Sigmoid colon (tissue), 7 donors: ENCODE results near the gene CMTM3. TPM values are rescaled to one million over a fixed set of nuclear protein-coding genes. Genes with fewer than 3 reads are reported as not detected.

Experiments used
- DNase-seq: peaks from one replicate; pipeline ENCODE4 v3.0.0-alpha.2; 2019
- H3K27ac ChIP-seq, 4 donors: fragments of 200-600 bp; sonication (generic); one replicate each; pipeline ENCODE4 v1.5.1; 2016 to 2019; ENCODE audit warnings: mild to moderate bottlenecking in 1 of 4
- H3K27me3 ChIP-seq, 3 donors: fragments of 200-600 bp; sonication (generic); one replicate each; pipeline ENCODE4 v1.5.1; 2019; ENCODE audit warnings: mild to moderate bottlenecking in 1 of 3
- H3K36me3 ChIP-seq, 4 donors: fragments of 200-600 bp; sonication (generic); one replicate each; pipeline ENCODE4 v1.5.1; 2016 to 2019
- H3K4me1 ChIP-seq, 4 donors: fragments of 200-600 bp; sonication (generic); one replicate each; pipeline ENCODE4 v1.5.1; 2017 to 2019
- H3K4me3 ChIP-seq, 4 donors: fragments of 200-600 bp; sonication (generic); one replicate each; pipeline ENCODE4 v1.5.1; 2017 to 2019; ENCODE audit warnings: mild to moderate bottlenecking in 2 of 4, moderate library complexity in 1 of 4
- H3K9me3 ChIP-seq, 4 donors: fragments of 200-600 bp in 3 of 4; sonication (generic) in 3 of 4; one replicate each; pipeline versions ENCODE4 v1.5.1 to v1.6.1; 2013 to 2019
- EP300 ChIP-seq, 4 donors: sonication (generic); formaldehyde crosslinking; IDR thresholded peaks; one replicate each; pipeline ENCODE4 v1.6.1; 2017; ENCODE audit warnings: antibody characterized with exemption in 4 of 4
- POLR2A ChIP-seq, 2 donors: fragments of 450-650 bp; IDR thresholded peaks; one replicate each; pipeline ENCODE4 v1.6.1; 2016; ENCODE audit warnings: antibody characterized with exemption in 2 of 2, mild to moderate bottlenecking in 2 of 2, moderate library complexity in 2 of 2
- POLR2AphosphoS5 ChIP-seq, 4 donors: sonication (generic); formaldehyde crosslinking; IDR thresholded peaks; one replicate each; pipeline ENCODE4 v1.6.1; 2017; ENCODE audit warnings: antibody characterized with exemption in 4 of 4
- WGBS, 2 donors: extraction: QIAGEN DNeasy Blood & Tissue Kit; methylation state at CpG; one replicate each; pipeline ENCODE4 v1.1.7; 2013; 5-methylcytosine and 5-hydroxymethylcytosine counted together
- intact Hi-C: fragments of 100-400 bp; cut with DNase I; formaldehyde crosslinking; loops from one replicate; pipeline ENCODE4 v1.15.1; 2023
- polyA plus RNA-seq, 3 donors: library from polyadenylated mRNA; stranded (reverse); fragments of 200-250 nt; gene quantifications; one replicate each; pipeline ENCODE4 v1.2.3, GENCODE V29; 2013
- total RNA-seq, 4 donors: library from RNA; depleted of rRNA; stranded (reverse); fragments of >200 nt; gene quantifications; one replicate each; pipeline ENCODE4 v1.1.0, GENCODE V29; 2016
- TF ChIP-seq, protein P1 (sequence below), 4 experiments: fragments of 450-650 bp in 3 of 4; fragments of 200-600 bp in 1 of 4; IDR thresholded peaks; one replicate each; pipeline ENCODE4 v1.5.1; 2016 to 2019; ENCODE audit warnings: antibody characterized with exemption in 4 of 4, mild to moderate bottlenecking in 3 of 4, moderate library complexity in 2 of 4
- donor health status: healthy with polysubstance abuse.
- donor health status: Bipolar disorder and iron deficiency.
- donor health status: healthy.

Gene CMTM3
- total and polyA plus RNA-seq, 7 donors, result 8.6 to 18.8 (median 15.5) TPM

GRCh38 chr16:66603537-66604375 lies 748 bp upstream of the CMTM3 start:
- DNase-seq, result peak; percentile 86
- intact Hi-C loops, result loop anchor here (2.0 kb wide), 1 partner anchor 197 kb away; no protein-coding TSS in a partner anchor
- Histone ChIP-seq H3K36me3 (no peaks in the 10 kb centered on the region), H3K27me3 (peaks cover 0 to 32% (median 13%) of the 10 kb centered on the region in 3 donors), H3K27ac (peak overlapping the region; percentile 62 to 88 (median 82)), H3K9me3 (no peaks in the 10 kb centered on the region), H3K4me3 (peak overlapping the region; percentile 45 to 86 (median 58)), H3K4me1 (peaks cover 0 to 33% (median 31%) of the 10 kb centered on the region in 4 donors)
- WGBS, 2 donors, result 12 to 50% methylated on average over 32 of the region's 32 CpGs
- TF ChIP-seq EP300 (IDR thresholded peaks at IDR 0.05) (no peak), POLR2A (IDR thresholded peaks at IDR 0.05) (no peak), POLR2AphosphoS5 (IDR thresholded peaks at IDR 0.05) (no peak)
- TF ChIP-seq, protein P1, sequence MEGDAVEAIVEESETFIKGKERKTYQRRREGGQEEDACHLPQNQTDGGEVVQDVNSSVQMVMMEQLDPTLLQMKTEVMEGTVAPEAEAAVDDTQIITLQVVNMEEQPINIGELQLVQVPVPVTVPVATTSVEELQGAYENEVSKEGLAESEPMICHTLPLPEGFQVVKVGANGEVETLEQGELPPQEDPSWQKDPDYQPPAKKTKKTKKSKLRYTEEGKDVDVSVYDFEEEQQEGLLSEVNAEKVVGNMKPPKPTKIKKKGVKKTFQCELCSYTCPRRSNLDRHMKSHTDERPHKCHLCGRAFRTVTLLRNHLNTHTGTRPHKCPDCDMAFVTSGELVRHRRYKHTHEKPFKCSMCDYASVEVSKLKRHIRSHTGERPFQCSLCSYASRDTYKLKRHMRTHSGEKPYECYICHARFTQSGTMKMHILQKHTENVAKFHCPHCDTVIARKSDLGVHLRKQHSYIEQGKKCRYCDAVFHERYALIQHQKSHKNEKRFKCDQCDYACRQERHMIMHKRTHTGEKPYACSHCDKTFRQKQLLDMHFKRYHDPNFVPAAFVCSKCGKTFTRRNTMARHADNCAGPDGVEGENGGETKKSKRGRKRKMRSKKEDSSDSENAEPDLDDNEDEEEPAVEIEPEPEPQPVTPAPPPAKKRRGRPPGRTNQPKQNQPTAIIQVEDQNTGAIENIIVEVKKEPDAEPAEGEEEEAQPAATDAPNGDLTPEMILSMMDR (IDR thresholded peaks at IDR 0.05), result no peak

DNA sequence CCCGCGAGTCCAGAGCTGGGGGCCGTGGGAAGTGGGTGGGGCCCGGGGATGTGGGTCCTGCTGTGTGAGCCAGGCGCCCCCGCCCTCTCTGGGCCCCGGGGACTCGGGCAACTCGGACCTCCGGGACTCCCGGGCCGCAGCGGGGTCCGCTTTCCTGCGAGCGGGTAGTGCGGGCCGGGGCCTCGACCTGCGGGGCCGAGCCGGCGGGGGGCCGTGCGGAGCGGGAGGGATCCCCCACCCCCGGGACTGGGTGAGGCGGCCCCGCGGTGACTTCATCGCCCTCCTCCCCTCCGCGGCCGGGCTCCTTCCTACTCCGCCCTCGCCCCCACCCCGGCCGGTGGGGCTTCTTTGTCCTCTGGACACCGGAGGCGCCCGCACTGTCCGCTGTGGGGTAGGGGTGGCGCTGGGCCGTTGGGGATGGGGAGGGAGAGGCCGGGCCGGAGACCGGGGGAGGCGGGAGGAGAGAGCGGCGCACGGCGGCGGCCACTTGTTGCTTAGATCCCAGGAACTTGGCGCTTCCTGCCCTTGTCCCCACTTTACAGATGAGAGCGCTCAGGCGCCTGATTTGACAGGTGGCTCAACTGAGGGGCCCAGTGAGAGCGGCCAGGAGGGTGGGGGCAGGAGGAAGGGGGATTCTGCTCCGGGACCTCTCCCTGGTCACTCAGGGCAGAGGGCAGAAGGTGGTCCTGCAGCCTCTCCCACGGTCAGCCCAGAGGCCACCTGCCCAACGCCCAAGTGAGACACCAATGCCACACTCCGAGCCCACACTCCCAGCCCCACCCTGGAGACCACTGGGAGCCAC lies 874 bp downstream of the CMTM3 start:
- intact Hi-C loops, result loop anchor here (2.0 to 5.0 kb wide), 3 partner anchors 53 to 199 kb away; partner anchors contain the start of genes CKLF, DYNC1LI2 and TK2
- Histone ChIP-seq H3K36me3 (peaks cover 0 to 13% (median 0%) of the 10 kb centered on the region in 4 donors), H3K27me3 (peaks cover 0 to 32% (median 13%) of the 10 kb centered on the region in 3 donors), H3K4me1 (peaks cover 0 to 35% (median 32%) of the 10 kb centered on the region in 4 donors), H3K27ac (peak overlapping the region; percentile 62 to 88 (median 82)), H3K9me3 (no peaks in the 10 kb centered on the region), H3K4me3 (peak overlapping the region; percentile 45 to 86 (median 58))
- WGBS, 2 donors, result 5 to 7% methylated on average over 61 of the region's 61 CpGs
- DNase-seq, result peak; percentile 83
- TF ChIP-seq EP300 (IDR thresholded peaks at IDR 0.05) (no peak), POLR2A (IDR thresholded peaks at IDR 0.05) (no peak), POLR2AphosphoS5 (IDR thresholded peaks at IDR 0.05) (no peak)
- TF ChIP-seq, protein P1 (IDR thresholded peaks at IDR 0.05), result no peak

DNA sequence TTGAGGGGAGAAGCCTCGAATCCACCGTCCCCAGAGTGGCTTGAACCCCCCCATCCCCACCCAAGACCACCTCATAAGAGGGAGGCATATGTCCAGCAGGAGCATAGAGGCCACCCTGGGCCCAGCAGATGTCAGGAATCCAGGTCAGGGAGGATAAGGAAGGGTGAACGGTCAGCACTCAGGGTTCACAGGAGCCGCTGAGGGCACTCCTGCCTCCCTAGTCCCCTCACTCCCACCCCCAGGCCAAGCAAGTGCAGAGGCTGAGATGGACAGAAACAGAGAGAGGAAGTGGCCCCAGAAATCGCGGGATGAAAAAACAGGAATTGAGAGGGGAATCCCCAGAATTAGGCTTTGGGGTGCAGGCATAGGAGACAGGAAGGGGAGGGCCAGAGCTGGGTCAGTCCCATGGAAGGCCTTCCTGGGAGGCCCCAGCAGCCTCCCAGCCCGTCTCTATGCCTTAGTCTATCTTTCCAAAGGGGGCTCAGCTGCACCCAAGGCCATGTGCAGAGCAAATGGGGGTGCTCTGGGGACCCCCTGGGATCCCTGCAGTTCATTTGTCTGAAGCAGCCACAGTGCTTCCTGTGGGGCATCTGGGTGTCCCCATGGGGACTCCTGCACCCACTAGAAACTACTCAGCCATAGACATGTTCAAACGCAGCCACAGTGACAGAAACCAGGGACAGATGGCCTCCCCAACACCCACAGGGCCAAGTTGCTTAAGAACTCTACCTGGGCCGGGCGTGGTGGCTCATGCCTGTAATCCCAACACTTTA lies 1.7 kb downstream of the CMTM3 start:
- peaks cover 0 to 21% (median 0%) of the 10 kb centered on the region in 4 donors for H3K36me3 ChIP-seq
- H3K4me3 ChIP-seq, result peak overlapping the region in 2 of 4 donors; percentile 68 to 86
- H3K27me3 ChIP-seq, result peaks cover 0 to 32% (median 13%) of the 10 kb centered on the region in 3 donors
- TF ChIP-seq, protein P1 (IDR thresholded peaks at IDR 0.05), result no peak
- TF ChIP-seq POLR2AphosphoS5 (IDR thresholded peaks at IDR 0.05) (no peak), EP300 (IDR thresholded peaks at IDR 0.05) (no peak), POLR2A (IDR thresholded peaks at IDR 0.05) (no peak)
- peak overlapping the region; percentile 62 to 88 (median 82) for H3K27ac ChIP-seq
- intact Hi-C loops, result loop anchor here (2.0 to 5.0 kb wide), 3 partner anchors 54 to 199 kb away; partner anchors contain the start of genes CKLF, DYNC1LI2 and TK2
- DNase-seq, result no peak
- 58 to 69% methylated on average over 10 of the region's 10 CpGs for WGBS, 2 donors
- peaks cover 0 to 35% (median 32%) of the 10 kb centered on the region in 4 donors for H3K4me1 ChIP-seq
- no peaks in the 10 kb centered on the region for H3K9me3 ChIP-seq
